Body of pancreas (tissue), 4 donors: ENCODE data around the gene TRIM61. TPM values are rescaled to one million over a fixed set of nuclear protein-coding genes. Genes with fewer than 3 reads are reported as not detected.

Source experiments
- ATAC-seq: fragments of 150-250 bp; one replicate; pipeline ENCODE4 v1.9.1; 2016
- DNase-seq, 4 donors: peaks; one replicate each; pipeline ENCODE4 v3.0.0-alpha.2; 2019
- H3K27ac ChIP-seq, 4 donors: fragments of 200-600 bp; sonication (generic); 1 replicate in 3 of 4; 2 replicates in 1 of 4; pipeline versions ENCODE4 v1.5.1 to v1.6.1; 2016 to 2019; ENCODE audit warnings: mild to moderate bottlenecking in 1 of 4, mixed read lengths in 1 of 4, moderate library complexity in 1 of 4
- H3K27me3 ChIP-seq, 2 donors: fragments of 200-600 bp; sonication (generic); one replicate each; pipeline ENCODE4 v1.6.0; 2016; ENCODE audit warnings: mild to moderate bottlenecking in 1 of 2
- H3K36me3 ChIP-seq, 2 donors: fragments of 200-600 bp; sonication (generic); replicated peaks in 1 of 2; 2 replicates each; pipeline ENCODE4 v1.5.1; 2016; ENCODE audit warnings: low read depth in 2 of 2; ENCODE audit not compliant: insufficient read depth in 1 of 2
- H3K4me1 ChIP-seq: fragments of 200-600 bp; sonication (generic); one replicate; pipeline ENCODE4 v1.6.0; 2016
- H3K4me3 ChIP-seq, 2 donors: fragments of 200-600 bp; sonication (generic); 1 replicate in 1 of 2; 2 replicates in 1 of 2; pipeline ENCODE4 v1.5.1; 2016 to 2019
- H3K9me3 ChIP-seq, 3 donors: fragments of 200-600 bp; sonication (generic); 1 replicate in 2 of 3; 2 replicates in 1 of 3; pipeline ENCODE4 v1.5.1; 2016
- CTCF ChIP-seq, 7 experiments: fragments of 450-650 bp in 4 of 7; fragments of 200-600 bp in 3 of 7; sonication (generic) in 3 of 7; IDR thresholded peaks; one replicate each; pipeline ENCODE4 v1.5.1; 2016 to 2019; ENCODE audit warnings: antibody characterized with exemption in 7 of 7
- POLR2A ChIP-seq, 3 donors: fragments of 450-650 bp; IDR thresholded peaks; one replicate each; pipeline ENCODE4 v1.6.1; 2016; ENCODE audit warnings: antibody characterized with exemption in 3 of 3, mild to moderate bottlenecking in 2 of 3
- WGBS, 2 donors: methylation state at CpG; one replicate each; pipeline ENCODE4 v1.1.5; 2017; 5-methylcytosine and 5-hydroxymethylcytosine counted together
- intact Hi-C: fragments of 100-400 bp; cut with DNase I; formaldehyde crosslinking; loops from one replicate; pipeline ENCODE4 v1.15.1; 2023
- total RNA-seq, 2 donors: library from RNA; depleted of rRNA; stranded (reverse); fragments of >200 nt; gene quantifications; one replicate each; pipeline ENCODE4 v1.1.0, GENCODE V29; 2016

The TRIM61 gene
- total RNA-seq, 2 donors from 2014 or later: not detected

GRCh38 chr4:165011403-165011802 is 33.9 kb upstream of the TRIM61 start:
- H3K27ac ChIP-seq: no peak overlapping the region
- H3K36me3 ChIP-seq: no peaks in the 10 kb centered on the region
- DNase-seq (no peak), ATAC-seq (no peak)
- no peaks in the 10 kb centered on the region for H3K27me3 ChIP-seq
- H3K4me1 ChIP-seq: no peaks in the 10 kb centered on the region
- H3K4me3 ChIP-seq: no peak overlapping the region
- no peak for TF ChIP-seq CTCF (IDR thresholded peaks at IDR 0.05)
- TF ChIP-seq POLR2A (IDR thresholded peaks at IDR 0.05): no peak
- intact Hi-C loops: no loop called here
- no peaks in the 10 kb centered on the region for H3K9me3 ChIP-seq
- WGBS, 2 donors: 83 to 86% methylated on average over 4 to 5 of the region's 5 CpGs

- Histone ChIP-seq H3K9me3 (no peaks in the 10 kb centered on the region), H3K27ac (no peak overlapping the region), H3K4me3 (no peak overlapping the region), H3K4me1 (no peaks in the 10 kb centered on the region), H3K36me3 (no peaks in the 10 kb centered on the region), H3K27me3 (no peaks in the 10 kb centered on the region)
- ATAC-seq (no peak), DNase-seq (no peak)
- WGBS, 2 donors: 63 to 67% methylated on average over 8 of the region's 8 CpGs
- intact Hi-C loops: no loop called here
- TF ChIP-seq POLR2A (IDR thresholded peaks at IDR 0.05) (no peak), CTCF (IDR thresholded peaks at IDR 0.05) (no peak)
These were observed 33.5 kb upstream of the TRIM61 start for GRCh38 chr4:165010991-165011390.

GRCh38 chr4:165010487-165010886 is 33.0 kb upstream of the TRIM61 start:
- H3K4me1 ChIP-seq: no peaks in the 10 kb centered on the region
- ATAC-seq (no peak), DNase-seq (no peak)
- H3K4me3 ChIP-seq: no peak overlapping the region
- H3K9me3 ChIP-seq: no peaks in the 10 kb centered on the region
- H3K27me3 ChIP-seq: no peaks in the 10 kb centered on the region
- H3K36me3 ChIP-seq: no peaks in the 10 kb centered on the region
- WGBS, 2 donors: 50 to 80% methylated on average over 1 to 2 of the region's 2 CpGs
- no peak overlapping the region for H3K27ac ChIP-seq
- no peak for TF ChIP-seq CTCF (IDR thresholded peaks at IDR 0.05)
- TF ChIP-seq POLR2A (IDR thresholded peaks at IDR 0.05): no peak
- intact Hi-C loops: no loop called here

GRCh38 chr4:165009493-165010227 is 32.2 kb upstream of the TRIM61 start:
- Histone ChIP-seq H3K4me3 (no peak overlapping the region), H3K27me3 (no peaks in the 10 kb centered on the region), H3K36me3 (no peaks in the 10 kb centered on the region), H3K4me1 (no peaks in the 10 kb centered on the region), H3K9me3 (no peaks in the 10 kb centered on the region), H3K27ac (no peak overlapping the region)
- DNase-seq (no peak), ATAC-seq (no peak)
- WGBS, 2 donors: 39 to 45% methylated on average over 5 of the region's 5 CpGs
- intact Hi-C loops: no loop called here
- no peak for TF ChIP-seq POLR2A (IDR thresholded peaks at IDR 0.05)
- TF ChIP-seq CTCF (IDR thresholded peaks at IDR 0.05): no peak

GRCh38 chr4:165006886-165007285 is 29.4 kb upstream of the TRIM61 start:
- TF ChIP-seq CTCF (IDR thresholded peaks at IDR 0.05): no peak
- TF ChIP-seq POLR2A (IDR thresholded peaks at IDR 0.05): no peak
- H3K27me3 ChIP-seq: no peaks in the 10 kb centered on the region
- H3K9me3 ChIP-seq: no peaks in the 10 kb centered on the region
- DNase-seq (no peak), ATAC-seq (no peak)
- H3K36me3 ChIP-seq: no peaks in the 10 kb centered on the region
- 43 to 70% methylated on average over 5 of the region's 5 CpGs for WGBS, 2 donors
- H3K4me3 ChIP-seq: no peak overlapping the region
- H3K4me1 ChIP-seq: no peaks in the 10 kb centered on the region
- intact Hi-C loops: no loop called here
- H3K27ac ChIP-seq: no peak overlapping the region
